Stimulated activated CD8-positive, alpha-beta memory T cell treated with anti-CD3 and anti-CD28 coated beads, Interleukin-7, amount 100 ng/mL, for 4 hours (primary cell): ENCODE data around the gene ZBTB7C.

ENCODE experiments used
- DNase-seq, 2 donors: peaks; one replicate each; pipeline ENCODE4 v3.0.0-alpha.2; 2020; ENCODE audit warnings: low read depth in 2 of 2

Gene ZBTB7C

GRCh38 chr18:48122376-48122775 lies 286.8 kb downstream of the ZBTB7C start:
- DNase-seq: no peak

- no peak for DNase-seq
These were observed 287.4 kb downstream of the ZBTB7C start for GRCh38 chr18:48121752-48122151.

- no peak for DNase-seq
These were observed 290.0 kb downstream of the ZBTB7C start for GRCh38 chr18:48119204-48119603.

GRCh38 chr18:48116873-48117630 lies 292.1 kb downstream of the ZBTB7C start:
- no peak for DNase-seq

- DNase-seq: no peak
These were observed 293.2 kb downstream of the ZBTB7C start for GRCh38 chr18:48116017-48116416.

GRCh38 chr18:48113691-48114090 lies 295.5 kb downstream of the ZBTB7C start:
- DNase-seq: no peak

GRCh38 chr18:48111587-48111986 lies 297.6 kb downstream of the ZBTB7C start:
- DNase-seq: no peak

GRCh38 chr18:48110797-48111196 lies 298.4 kb downstream of the ZBTB7C start:
- DNase-seq: no peak

- DNase-seq: no peak
These were observed 299.2 kb downstream of the ZBTB7C start for GRCh38 chr18:48109961-48110493.

- no peak for DNase-seq
These were observed 301.0 kb downstream of the ZBTB7C start for GRCh38 chr18:48108136-48108535.

- DNase-seq: no peak
These were observed 302.0 kb downstream of the ZBTB7C start for GRCh38 chr18:48106976-48107781.

GRCh38 chr18:48106498-48106897 lies 302.7 kb downstream of the ZBTB7C start:
- no peak for DNase-seq

- DNase-seq: no peak
These were observed 303.9 kb downstream of the ZBTB7C start for GRCh38 chr18:48105317-48105716.

- no peak for DNase-seq
These were observed 304.5 kb downstream of the ZBTB7C start for GRCh38 chr18:48104705-48105104.

GRCh38 chr18:48100651-48101165 lies 308.5 kb downstream of the ZBTB7C start:
- DNase-seq: no peak

- no peak for DNase-seq
These were observed 309.0 kb downstream of the ZBTB7C start for GRCh38 chr18:48100165-48100575.

- no peak for DNase-seq
These were observed 309.6 kb downstream of the ZBTB7C start for GRCh38 chr18:48099481-48100164.

- DNase-seq: no peak
These were observed 310.6 kb downstream of the ZBTB7C start for GRCh38 chr18:48098538-48098937.

GRCh38 chr18:48098007-48098406 lies 311.2 kb downstream of the ZBTB7C start:
- DNase-seq: no peak

GRCh38 chr18:48095726-48096125 lies 313.5 kb downstream of the ZBTB7C start:
- DNase-seq: no peak

- DNase-seq: no peak
These were observed 316.1 kb downstream of the ZBTB7C start for GRCh38 chr18:48093104-48093503.
